ENCODE data around the gene OBP2B. TPM values are rescaled to one million over a fixed set of nuclear protein-coding genes. Genes with fewer than 3 reads are reported as not detected.

Gene OBP2B
- total RNA-seq, 2 donors from 2014 or later: not detected

GRCh38 chr9:133203506-133204075 lies 5.5 kb downstream of the OBP2B start:
- Histone ChIP-seq H3K4me1 (no peaks in the 10 kb centered on the region), H3K27ac (no peak overlapping the region), H3K36me3 (replicated peaks in 1 of 2; ENCODE audit: insufficient read depth in 1 of 2, low read depth in 2 of 2) (no peaks in the 10 kb centered on the region), H3K9me3 (no peaks in the 10 kb centered on the region), H3K4me3 (no peak overlapping the region), H3K27me3 (no peaks in the 10 kb centered on the region)
- DNase-seq (no peak), ATAC-seq (no peak)
- intact Hi-C loops (cut with DNase I): no loop called here
- TF ChIP-seq, protein P1, sequence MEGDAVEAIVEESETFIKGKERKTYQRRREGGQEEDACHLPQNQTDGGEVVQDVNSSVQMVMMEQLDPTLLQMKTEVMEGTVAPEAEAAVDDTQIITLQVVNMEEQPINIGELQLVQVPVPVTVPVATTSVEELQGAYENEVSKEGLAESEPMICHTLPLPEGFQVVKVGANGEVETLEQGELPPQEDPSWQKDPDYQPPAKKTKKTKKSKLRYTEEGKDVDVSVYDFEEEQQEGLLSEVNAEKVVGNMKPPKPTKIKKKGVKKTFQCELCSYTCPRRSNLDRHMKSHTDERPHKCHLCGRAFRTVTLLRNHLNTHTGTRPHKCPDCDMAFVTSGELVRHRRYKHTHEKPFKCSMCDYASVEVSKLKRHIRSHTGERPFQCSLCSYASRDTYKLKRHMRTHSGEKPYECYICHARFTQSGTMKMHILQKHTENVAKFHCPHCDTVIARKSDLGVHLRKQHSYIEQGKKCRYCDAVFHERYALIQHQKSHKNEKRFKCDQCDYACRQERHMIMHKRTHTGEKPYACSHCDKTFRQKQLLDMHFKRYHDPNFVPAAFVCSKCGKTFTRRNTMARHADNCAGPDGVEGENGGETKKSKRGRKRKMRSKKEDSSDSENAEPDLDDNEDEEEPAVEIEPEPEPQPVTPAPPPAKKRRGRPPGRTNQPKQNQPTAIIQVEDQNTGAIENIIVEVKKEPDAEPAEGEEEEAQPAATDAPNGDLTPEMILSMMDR (IDR thresholded peaks at IDR 0.05): no peak
- TF ChIP-seq POLR2A (IDR thresholded peaks at IDR 0.05): no peak
- 51 to 59% methylated on average over 9 to 10 of the region's 10 CpGs for WGBS, 2 donors

- DNase-seq (no peak), ATAC-seq (no peak)
- Histone ChIP-seq H3K36me3 (replicated peaks in 1 of 2; ENCODE audit: insufficient read depth in 1 of 2, low read depth in 2 of 2) (no peaks in the 10 kb centered on the region), H3K9me3 (no peaks in the 10 kb centered on the region), H3K4me1 (no peaks in the 10 kb centered on the region), H3K27ac (no peak overlapping the region), H3K4me3 (no peak overlapping the region), H3K27me3 (no peaks in the 10 kb centered on the region)
- no peak for TF ChIP-seq POLR2A (IDR thresholded peaks at IDR 0.05)
- TF ChIP-seq, protein P1 (IDR thresholded peaks at IDR 0.05): no peak
- intact Hi-C loops (cut with DNase I): no loop called here
- WGBS, 2 donors: 77 to 78% methylated on average over 14 of the region's 14 CpGs
Measured at GRCh38 chr9:133202688-133203453, 6.2 kb downstream of the OBP2B start.

- no peak for ATAC-seq
- intact Hi-C loops (cut with DNase I): no loop called here
- no peak for DNase-seq
- no peak overlapping the region for H3K4me3 ChIP-seq
- no peak overlapping the region for H3K27ac ChIP-seq
- no peaks in the 10 kb centered on the region for H3K9me3 ChIP-seq
- H3K27me3 ChIP-seq: no peaks in the 10 kb centered on the region
- no peaks in the 10 kb centered on the region for H3K4me1 ChIP-seq
- H3K36me3 ChIP-seq (replicated peaks in 1 of 2; ENCODE audit: insufficient read depth in 1 of 2, low read depth in 2 of 2): no peaks in the 10 kb centered on the region
- 64 to 66% methylated on average over 9 to 11 of the region's 11 CpGs for WGBS, 2 donors
- TF ChIP-seq POLR2A (IDR thresholded peaks at IDR 0.05): no peak
- TF ChIP-seq, protein P1 (IDR thresholded peaks at IDR 0.05): no peak
Measured at GRCh38 chr9:133202145-133202513, 6.9 kb downstream of the OBP2B start.

DNA sequence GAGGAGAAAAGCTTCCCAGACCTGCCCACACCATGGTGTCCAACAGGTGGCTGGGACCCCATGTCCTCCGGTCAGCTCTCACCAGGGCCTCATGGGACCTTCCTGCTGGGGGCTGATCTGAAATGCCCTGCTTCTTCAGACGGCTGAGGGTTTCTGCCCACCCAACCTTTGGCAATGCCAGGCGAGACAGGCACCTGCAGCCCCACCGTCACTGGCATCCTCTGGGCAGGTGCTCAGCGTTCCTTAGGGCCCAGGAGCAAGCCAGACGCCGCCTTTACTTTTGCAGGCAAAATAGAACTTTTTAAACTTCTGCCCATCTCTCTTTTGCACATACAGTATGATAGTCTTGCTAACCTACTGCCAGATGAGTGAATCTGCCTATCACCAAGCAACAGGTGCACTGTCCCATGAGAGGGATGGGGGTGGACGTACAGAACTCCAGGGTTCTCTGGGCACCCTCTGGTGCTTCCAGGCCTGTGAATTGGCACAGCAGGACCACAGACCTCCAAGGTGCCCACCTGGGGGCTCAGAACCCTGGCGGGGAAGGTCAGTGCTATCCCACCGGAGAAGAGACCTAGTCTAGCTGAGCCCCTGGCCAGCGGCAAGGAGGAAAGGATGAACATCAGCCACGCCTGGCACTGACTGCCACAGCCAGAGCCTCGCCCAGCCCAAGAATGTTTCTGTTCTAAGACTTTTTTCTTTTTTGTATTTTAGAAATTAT lies 7.5 kb downstream of the OBP2B start:
- H3K9me3 ChIP-seq: no peaks in the 10 kb centered on the region
- no peak for DNase-seq
- WGBS, 2 donors: 68 to 75% methylated on average over 12 to 13 of the region's 13 CpGs
- no peaks in the 10 kb centered on the region for H3K36me3 ChIP-seq (replicated peaks in 1 of 2; ENCODE audit: insufficient read depth in 1 of 2, low read depth in 2 of 2)
- H3K4me1 ChIP-seq: no peaks in the 10 kb centered on the region
- no peaks in the 10 kb centered on the region for H3K27me3 ChIP-seq
- H3K27ac ChIP-seq: no peak overlapping the region
- no peak overlapping the region for H3K4me3 ChIP-seq
- ATAC-seq: no peak
- TF ChIP-seq, protein P1 (IDR thresholded peaks at IDR 0.05): no peak
- TF ChIP-seq POLR2A (IDR thresholded peaks at IDR 0.05): no peak
- intact Hi-C loops (cut with DNase I): no loop called here

All from body of pancreas (tissue), 4 donors.